SK-N-DZ (cell line): Measurements from ENCODE around the gene PEPD. TPM values are rescaled to one million over a fixed set of nuclear protein-coding genes. Genes with fewer than 3 reads are reported as not detected.
"Not testable (repeated sequence)": the region's sequence is repeated elsewhere in the genome, so short reads cannot be mapped to it uniquely, and the experiment has no call there.

Experiments used
- DNase-seq: peaks from one replicate; pipeline ENCODE4 v3.0.0-alpha.2; 2015; ENCODE audit warnings: low spot score
- polyA plus RNA-seq, 2 experiments: library from polyadenylated mRNA; depleted of rRNA; stranded (reverse); fragments of >200 nt; gene quantifications; 2 replicates each; pipeline ENCODE4 v1.2.3, GENCODE V29; 2014

The PEPD gene
- 48.6 and 63.5 TPM in 2 replicates for polyA plus RNA-seq (2014; cell fraction: cytosol; rRNA removed)
- polyA plus RNA-seq (2014; cell fraction: nucleus; rRNA removed) = 39.3 and 62.3 TPM in 2 replicates

GRCh38 chr19:33521480-33522370 is at the start of gene PEPD:
PEPD (minus strand) TSS chr19:33521791; CDS start chr19:33521760, 31 bp downstream.
- peak; percentile 91 for DNase-seq

GRCh38 chr19:33569821-33570220 is 48.2 kb upstream of the PEPD start:
- no peak for DNase-seq

DNA sequence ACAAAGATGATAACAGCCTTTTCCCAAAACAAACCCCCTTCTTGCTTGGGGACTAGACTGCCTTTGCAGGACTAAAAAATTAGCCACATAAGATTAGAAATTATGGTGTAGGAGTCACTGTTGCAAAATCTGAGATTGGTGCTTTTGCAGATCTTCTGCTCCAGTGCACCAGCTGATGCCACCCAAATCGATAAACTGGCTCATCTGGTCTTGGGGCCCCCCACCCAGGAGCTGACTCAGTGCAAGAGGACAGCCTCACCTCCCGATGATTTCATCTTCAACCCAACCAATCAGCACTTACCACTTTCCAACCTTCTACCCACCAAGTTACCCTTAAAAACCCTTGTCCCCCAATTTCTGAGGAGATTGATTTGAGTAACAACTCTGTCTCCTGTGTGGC is 47.1 kb upstream of the PEPD start:
- DNase-seq = no peak

- DNase-seq = no peak
Measured at GRCh38 chr19:33564836-33565338, 43.3 kb upstream of the PEPD start.

DNA sequence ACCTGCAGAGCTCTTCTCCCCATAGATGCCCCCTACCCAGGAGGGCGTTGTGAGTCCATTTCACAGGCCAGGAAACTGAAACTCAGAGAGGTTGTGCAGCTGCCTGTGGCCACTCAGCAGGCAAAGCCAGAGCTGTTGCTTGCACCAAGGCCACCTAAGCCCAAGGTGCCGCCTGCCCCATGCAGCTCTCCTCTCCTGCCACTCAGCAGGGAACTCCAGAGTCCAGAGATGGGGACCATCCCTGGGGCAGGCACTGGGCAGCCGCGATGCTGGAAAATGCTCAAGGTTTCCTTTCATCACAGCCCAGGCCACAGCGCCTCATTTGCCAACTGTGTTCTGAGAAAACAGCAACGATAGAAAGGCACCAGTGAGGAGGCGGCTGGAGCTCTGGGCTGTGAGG is 41.0 kb upstream of the PEPD start:
- no peak for DNase-seq

GRCh38 chr19:33561666-33562065 is 40.1 kb upstream of the PEPD start:
- DNase-seq = not testable (repeated sequence)

- no peak for DNase-seq
Measured at GRCh38 chr19:33561261-33561660, 39.7 kb upstream of the PEPD start.

DNA sequence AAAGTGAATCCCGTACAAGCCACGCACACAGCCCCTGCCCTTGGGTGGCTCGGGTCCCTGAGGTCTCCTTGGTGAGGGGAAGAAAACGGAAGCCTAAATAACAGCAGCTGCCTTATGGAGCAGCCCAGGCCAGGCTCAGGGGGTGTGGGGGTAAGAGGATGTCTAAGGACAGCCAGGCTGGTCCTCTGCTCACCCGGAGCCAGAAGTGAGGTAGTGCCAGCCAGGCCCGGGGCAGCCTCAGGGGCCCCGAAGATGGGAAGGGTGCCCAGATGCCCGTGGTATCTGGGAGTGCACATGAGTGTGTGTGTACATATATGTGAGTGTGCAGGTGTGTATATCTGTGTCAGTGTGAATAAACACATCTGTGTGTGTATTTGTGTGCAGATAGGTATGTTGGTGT is 38.4 kb upstream of the PEPD start:
- no peak for DNase-seq

GRCh38 chr19:33558856-33559255 is 37.3 kb upstream of the PEPD start:
- DNase-seq = no peak

GRCh38 chr19:33558151-33558550 is 36.6 kb upstream of the PEPD start:
- no peak for DNase-seq

GRCh38 chr19:33557720-33558119 is 36.1 kb upstream of the PEPD start:
- DNase-seq = no peak

GRCh38 chr19:33557196-33557595 is 35.6 kb upstream of the PEPD start:
- no peak for DNase-seq

DNA sequence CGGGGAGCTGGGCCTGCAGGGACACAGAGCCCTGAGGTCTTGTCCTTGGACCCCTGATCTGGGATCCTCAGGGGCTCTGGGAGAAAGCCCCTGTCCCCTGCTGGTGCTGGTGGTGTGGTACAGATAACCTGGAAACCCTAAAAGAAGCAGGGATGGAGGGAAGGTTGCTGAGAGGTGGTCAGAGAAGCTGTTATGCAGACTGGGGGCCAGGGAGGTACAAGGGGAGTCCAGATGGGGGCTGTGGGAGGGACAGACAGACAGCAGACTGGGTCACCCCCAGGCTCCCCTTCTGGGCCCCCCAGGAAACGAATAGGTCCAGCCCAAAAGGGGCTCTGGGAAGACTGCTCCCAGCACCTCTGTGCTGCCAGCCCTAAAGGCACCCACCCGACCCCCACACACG is 34.7 kb upstream of the PEPD start:
- no peak for DNase-seq

DNA sequence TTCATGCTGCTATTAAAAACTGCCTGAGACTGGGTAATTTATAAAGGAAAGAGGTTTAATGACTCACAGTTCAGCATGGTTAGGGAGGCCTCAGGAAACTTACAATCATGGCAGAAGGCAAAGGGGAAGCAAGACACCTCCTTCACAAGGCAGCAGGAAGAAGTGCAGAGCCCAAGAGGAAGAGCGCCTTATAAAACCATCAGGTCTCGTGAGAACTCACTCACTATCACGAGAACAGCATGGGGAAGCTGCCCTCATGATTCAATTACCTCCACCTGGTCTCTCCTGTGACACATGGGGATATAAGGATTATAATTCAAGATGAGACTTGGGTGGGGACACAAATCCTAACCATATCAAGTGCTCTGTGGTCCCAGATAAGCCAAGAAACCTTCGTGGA is 34.1 kb upstream of the PEPD start:
- DNase-seq = peak; percentile 56

DNA sequence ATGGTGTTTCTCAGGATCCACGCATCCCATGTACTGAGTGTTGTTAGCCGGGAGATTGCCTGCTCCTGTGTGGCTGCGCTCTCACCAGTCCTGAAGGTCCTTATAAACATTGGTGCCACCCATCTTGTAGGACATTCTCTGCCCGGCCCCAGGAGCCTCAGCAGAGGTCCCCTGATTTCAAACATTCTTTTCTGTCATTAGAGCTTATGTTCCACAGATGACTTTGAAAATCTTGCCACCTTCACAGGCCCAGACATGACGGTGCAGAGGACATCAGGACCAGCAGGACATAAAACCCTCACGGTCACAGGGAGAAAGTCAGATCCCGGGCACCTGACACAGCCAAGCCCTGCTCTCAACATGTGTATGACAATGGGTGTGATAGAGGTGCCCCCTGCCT is 33.2 kb upstream of the PEPD start:
- no peak for DNase-seq

DNA sequence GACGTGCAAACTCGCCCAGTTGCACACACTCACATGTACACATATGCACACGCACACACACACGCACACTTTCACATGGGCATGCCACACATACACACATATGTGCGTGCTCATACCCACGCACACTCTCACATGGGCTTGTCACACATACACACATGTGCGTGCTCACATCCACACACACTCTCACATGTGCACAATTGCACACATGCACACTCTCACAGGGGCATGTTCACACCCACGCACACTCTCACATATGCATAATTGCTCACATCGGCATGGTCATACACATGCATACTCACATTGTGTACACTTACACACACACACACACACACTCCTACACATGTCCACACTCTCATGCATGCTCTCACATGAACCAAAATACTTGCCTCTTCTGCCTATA is 32.8 kb upstream of the PEPD start:
- no peak for DNase-seq

DNA sequence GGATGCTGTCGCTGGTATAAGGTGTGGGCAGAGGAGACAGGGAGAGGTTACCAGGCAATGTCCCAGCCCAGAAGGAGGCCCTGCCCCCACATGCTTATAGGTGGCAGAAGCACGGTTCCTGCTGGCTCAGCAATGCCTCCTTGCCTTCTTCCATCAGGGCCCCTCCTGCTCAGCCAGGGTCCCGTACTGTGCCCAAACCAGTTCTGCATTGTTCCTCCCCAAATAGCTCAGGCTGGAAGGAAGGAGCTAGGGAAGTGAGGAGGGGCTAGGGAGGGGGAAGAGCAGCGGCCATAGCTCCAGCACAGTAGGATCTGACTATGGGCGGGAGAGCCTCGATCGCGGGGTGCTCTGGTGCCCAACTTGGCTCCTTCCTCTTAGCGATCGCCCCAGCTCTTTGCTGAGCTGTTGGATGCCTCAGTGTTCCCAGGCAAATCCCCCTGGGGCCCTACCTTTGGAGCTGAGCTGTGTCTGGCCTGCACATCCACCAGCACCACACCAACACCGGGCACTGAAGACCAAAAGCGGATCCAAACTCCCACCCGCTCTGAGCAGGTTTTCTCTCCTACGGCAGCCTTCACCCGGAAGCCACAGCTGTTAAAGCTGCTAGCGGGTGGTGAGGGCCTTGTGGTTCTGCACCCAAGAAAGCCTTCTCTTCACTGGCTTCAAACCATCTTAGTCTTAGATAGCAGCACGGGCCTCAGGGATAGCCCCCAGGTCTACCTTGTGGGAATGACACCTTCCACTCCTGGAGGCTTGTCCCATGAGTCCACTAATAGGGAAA is 32.1 kb upstream of the PEPD start:
- no peak for DNase-seq

GRCh38 chr19:33552928-33553279 is 31.3 kb upstream of the PEPD start:
- no peak for DNase-seq

DNA sequence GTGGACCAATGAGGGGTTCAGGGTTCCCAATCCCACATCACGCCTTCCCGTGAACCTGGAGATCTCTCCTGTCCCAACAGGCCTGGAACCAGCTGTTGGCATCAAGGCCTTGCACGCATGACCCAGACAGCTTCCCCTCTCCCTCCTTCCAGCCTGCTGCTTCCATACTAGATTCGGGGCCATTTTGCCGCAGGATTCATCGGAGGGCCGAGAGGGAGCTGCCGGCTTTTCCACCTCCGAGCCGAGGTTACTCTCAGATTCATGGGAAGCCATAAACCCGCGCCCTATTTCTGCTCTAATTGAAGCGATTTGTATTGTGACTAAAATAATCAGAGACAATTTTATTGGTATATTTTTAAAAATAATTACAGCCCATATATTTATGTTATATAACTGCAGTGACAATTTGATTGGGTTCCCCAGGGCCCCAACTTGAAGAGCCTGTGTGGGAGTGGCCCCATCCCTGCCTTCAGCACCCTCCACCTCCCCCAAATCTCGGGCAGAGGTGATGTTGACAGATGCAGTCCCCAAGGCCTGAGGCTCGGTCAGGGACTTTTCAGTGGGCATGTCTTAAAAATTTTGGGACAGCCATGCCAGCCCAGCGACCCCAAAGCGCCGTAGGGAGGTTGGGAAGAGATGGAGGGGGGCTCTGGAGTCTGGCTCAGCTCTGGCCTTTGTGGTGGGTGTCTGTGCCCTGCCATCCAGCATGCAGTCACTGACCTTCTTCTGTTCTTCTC is 30.8 kb upstream of the PEPD start:
- DNase-seq = no peak

DNA sequence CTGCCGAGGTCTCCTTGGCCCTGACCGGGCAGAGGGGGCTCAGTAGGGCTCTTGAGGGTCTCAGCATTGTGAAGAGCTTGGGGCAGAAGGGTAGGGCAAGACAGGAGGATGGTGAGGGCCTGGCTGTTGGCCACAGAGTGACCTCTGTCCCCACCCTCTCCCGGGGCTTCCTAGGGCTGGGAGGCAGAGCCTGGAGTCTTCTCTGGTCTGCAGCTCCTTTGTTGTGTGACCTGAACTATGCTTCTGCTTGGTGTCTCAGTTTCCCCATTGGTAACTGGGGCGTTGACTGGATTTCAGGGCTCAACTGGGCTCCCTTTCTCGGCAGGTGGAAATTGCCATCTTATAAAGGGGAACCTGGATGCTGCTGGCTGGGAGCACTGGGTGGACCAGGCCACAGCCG is 30.1 kb upstream of the PEPD start:
- no peak for DNase-seq

DNA sequence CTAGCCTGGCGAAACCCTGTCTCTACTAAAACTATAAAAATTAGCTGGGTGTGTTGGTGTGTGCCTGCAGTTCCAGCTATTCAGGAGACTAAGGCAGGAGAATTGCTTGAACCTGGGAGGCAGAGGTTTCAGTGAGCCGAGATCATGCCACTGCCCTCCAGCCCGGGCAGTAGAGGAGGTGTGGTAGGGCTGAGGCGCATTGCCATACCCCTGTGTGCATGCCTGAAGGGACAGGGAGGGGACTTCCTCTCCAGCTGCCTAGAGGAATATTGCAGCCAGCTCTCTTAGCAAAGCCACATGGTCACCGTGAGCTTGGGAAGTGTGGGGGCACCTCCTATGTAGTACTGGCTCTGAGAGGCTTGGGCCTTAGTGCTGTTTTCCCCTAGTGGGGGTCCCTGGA is 29.2 kb upstream of the PEPD start:
- no peak for DNase-seq

DNA sequence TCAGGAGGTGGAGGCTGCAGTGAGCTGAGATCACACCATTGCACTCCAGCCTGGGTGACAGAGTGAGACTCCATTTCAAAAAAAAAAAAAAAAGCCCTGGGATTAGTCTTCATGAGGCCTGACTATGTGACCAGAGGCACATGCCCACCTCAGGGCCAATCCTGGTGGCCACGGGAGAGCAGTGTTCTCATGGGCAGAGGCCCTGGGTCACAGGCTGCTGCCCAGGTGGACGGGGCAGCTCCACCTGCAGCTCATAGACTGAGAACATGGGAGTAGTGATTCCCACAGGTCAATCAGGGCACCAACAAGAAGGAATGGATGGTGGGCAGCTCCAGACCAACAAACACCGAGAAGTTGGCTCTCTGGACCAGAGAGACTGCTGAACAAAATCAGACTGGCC is 26.1 kb upstream of the PEPD start:
- no peak for DNase-seq
